Tibial artery (tissue), 4 donors: ENCODE results near the gene MYO9B.

Source experiments
- DNase-seq, 2 donors: peaks; one replicate each; pipeline ENCODE4 v3.0.0-alpha.2; 2019
- H3K27ac ChIP-seq, 2 donors: fragments of 200-600 bp; sonication (generic) in 1 of 2; 1 replicate in 1 of 2; 2 replicates in 1 of 2; pipeline ENCODE4 v1.5.1; 2018 to 2019; ENCODE audit warnings: mild to moderate bottlenecking in 1 of 2
- H3K27me3 ChIP-seq, 2 donors: fragments of 200-600 bp; sonication (generic) in 1 of 2; one replicate each; pipeline versions ENCODE4 v1.5.1 to v1.6.0; 2016 to 2019
- H3K36me3 ChIP-seq, 3 donors: fragments of 200-600 bp; sonication (generic) in 2 of 3; one replicate each; pipeline ENCODE4 v1.5.1; 2016 to 2019; ENCODE audit warnings: mild to moderate bottlenecking in 2 of 3
- H3K4me1 ChIP-seq, 4 donors: fragments of 200-600 bp; sonication (generic) in 2 of 4; 1 replicate in 3 of 4; 2 replicates in 1 of 4; pipeline ENCODE4 v1.5.1; 2016 to 2019
- H3K4me3 ChIP-seq, 2 donors: fragments of 200-600 bp; sonication (generic) in 1 of 2; 1 replicate in 1 of 2; 2 replicates in 1 of 2; pipeline ENCODE4 v1.5.1; 2018 to 2019; ENCODE audit warnings: mild to moderate bottlenecking in 2 of 2
- H3K9me3 ChIP-seq, 3 donors: fragments of 200-600 bp; sonication (generic) in 1 of 3; one replicate each; pipeline ENCODE4 v1.5.1; 2016 to 2019
- CTCF ChIP-seq, 2 experiments: fragments of 200-600 bp in 1 of 2; fragments of 450-650 bp in 1 of 2; IDR thresholded peaks; one replicate each; pipeline ENCODE4 v1.5.1; 2017 to 2019; ENCODE audit warnings: antibody characterized with exemption in 2 of 2, mild to moderate bottlenecking in 1 of 2, moderate library complexity in 1 of 2
- intact Hi-C: fragments of 100-400 bp; cut with DNase I; formaldehyde crosslinking; loops from one replicate; pipeline ENCODE4 v1.15.0; 2023; ENCODE audit warnings: low total_unique reads

Gene MYO9B

GRCh38 chr19:17256130-17256529 is 180.6 kb downstream of the MYO9B start:
- no peak overlapping the region for H3K4me3 ChIP-seq
- TF ChIP-seq CTCF (IDR thresholded peaks at IDR 0.05): no peak
- no peak overlapping the region for H3K27ac ChIP-seq
- DNase-seq: no peak
- H3K36me3 ChIP-seq: no peaks in the 10 kb centered on the region
- peaks cover 0 to 9% (median 0%) of the 10 kb centered on the region in 3 donors for H3K9me3 ChIP-seq
- H3K4me1 ChIP-seq: no peaks in the 10 kb centered on the region
- no peaks in the 10 kb centered on the region for H3K27me3 ChIP-seq
- intact Hi-C loops: no loop called here

- Histone ChIP-seq H3K36me3 (no peaks in the 10 kb centered on the region), H3K4me1 (no peaks in the 10 kb centered on the region), H3K27me3 (no peaks in the 10 kb centered on the region), H3K27ac (no peak overlapping the region), H3K9me3 (peaks cover 0 to 9% (median 0%) of the 10 kb centered on the region in 3 donors), H3K4me3 (no peak overlapping the region)
- no peak for DNase-seq
- no peak for TF ChIP-seq CTCF (IDR thresholded peaks at IDR 0.05)
- intact Hi-C loops: no loop called here
These were observed 183.7 kb downstream of the MYO9B start for GRCh38 chr19:17259118-17259780.

- Histone ChIP-seq H3K27me3 (no peaks in the 10 kb centered on the region), H3K4me3 (no peak overlapping the region), H3K27ac (no peak overlapping the region), H3K4me1 (no peaks in the 10 kb centered on the region), H3K9me3 (peaks cover 0 to 9% (median 0%) of the 10 kb centered on the region in 3 donors), H3K36me3 (no peaks in the 10 kb centered on the region)
- no peak for TF ChIP-seq CTCF (IDR thresholded peaks at IDR 0.05)
- no peak for DNase-seq
- intact Hi-C loops: no loop called here
These were observed 184.4 kb downstream of the MYO9B start for GRCh38 chr19:17259934-17260333.

GRCh38 chr19:17260842-17261325 is 185.3 kb downstream of the MYO9B start:
- intact Hi-C loops: no loop called here
- Histone ChIP-seq H3K27me3 (no peaks in the 10 kb centered on the region), H3K9me3 (peaks cover 0 to 9% (median 0%) of the 10 kb centered on the region in 3 donors), H3K36me3 (no peaks in the 10 kb centered on the region), H3K4me1 (no peaks in the 10 kb centered on the region), H3K4me3 (no peak overlapping the region), H3K27ac (no peak overlapping the region)
- peak; percentile 74 to 85 for DNase-seq
- peak; percentile 82 to 89 for TF ChIP-seq CTCF (IDR thresholded peaks at IDR 0.05)

GRCh38 chr19:17262557-17262956 is 187.0 kb downstream of the MYO9B start:
- H3K9me3 ChIP-seq: peaks cover 0 to 9% (median 0%) of the 10 kb centered on the region in 3 donors
- no peak overlapping the region for H3K27ac ChIP-seq
- no peak for DNase-seq
- no peaks in the 10 kb centered on the region for H3K27me3 ChIP-seq
- H3K4me1 ChIP-seq: peaks cover 0 to under 1% (median under 1%) of the 10 kb centered on the region in 4 donors
- TF ChIP-seq CTCF (IDR thresholded peaks at IDR 0.05): no peak
- no peaks in the 10 kb centered on the region for H3K36me3 ChIP-seq
- no peak overlapping the region for H3K4me3 ChIP-seq
- intact Hi-C loops: no loop called here
